Hepatocyte (in vitro differentiated cells): ENCODE measurements around the gene IL1RAPL1.

Experiments
- EZH2 ChIP-seq: fragments of 200-600 bp; sonication (generic); IDR thresholded peaks from 2 replicates; pipeline ENCODE4 v1.6.1; 2016; ENCODE audit warnings: antibody characterized with exemption, mild to moderate bottlenecking, borderline replicate concordance
- TF ChIP-seq, protein P1 (sequence below): fragments of 200-600 bp; sonication (generic); IDR thresholded peaks from 2 replicates; pipeline ENCODE4 v1.5.1; 2016; ENCODE audit warnings: antibody characterized with exemption, mild to moderate bottlenecking; ENCODE audit not compliant: poor library complexity

DNA sequence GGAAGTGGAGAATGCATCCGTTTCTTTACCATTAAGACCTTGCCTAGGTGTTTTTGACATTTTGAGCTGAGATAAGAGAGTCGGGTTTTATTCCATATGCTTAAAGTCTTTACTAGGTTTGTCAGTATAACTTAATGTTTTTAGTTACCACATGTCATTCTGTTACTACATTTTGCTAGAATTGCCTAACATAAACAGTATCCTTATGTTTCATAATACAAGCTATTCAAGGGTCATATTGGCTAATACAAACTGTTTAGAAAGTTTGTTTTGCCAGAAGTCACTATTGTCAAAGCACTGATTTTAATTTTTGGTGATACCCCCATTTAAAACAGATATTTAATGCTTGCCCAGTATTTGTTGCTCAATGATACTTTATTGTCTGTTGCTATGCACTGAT lies 1200.4 kb downstream of the IL1RAPL1 start:
- TF ChIP-seq, protein P1, sequence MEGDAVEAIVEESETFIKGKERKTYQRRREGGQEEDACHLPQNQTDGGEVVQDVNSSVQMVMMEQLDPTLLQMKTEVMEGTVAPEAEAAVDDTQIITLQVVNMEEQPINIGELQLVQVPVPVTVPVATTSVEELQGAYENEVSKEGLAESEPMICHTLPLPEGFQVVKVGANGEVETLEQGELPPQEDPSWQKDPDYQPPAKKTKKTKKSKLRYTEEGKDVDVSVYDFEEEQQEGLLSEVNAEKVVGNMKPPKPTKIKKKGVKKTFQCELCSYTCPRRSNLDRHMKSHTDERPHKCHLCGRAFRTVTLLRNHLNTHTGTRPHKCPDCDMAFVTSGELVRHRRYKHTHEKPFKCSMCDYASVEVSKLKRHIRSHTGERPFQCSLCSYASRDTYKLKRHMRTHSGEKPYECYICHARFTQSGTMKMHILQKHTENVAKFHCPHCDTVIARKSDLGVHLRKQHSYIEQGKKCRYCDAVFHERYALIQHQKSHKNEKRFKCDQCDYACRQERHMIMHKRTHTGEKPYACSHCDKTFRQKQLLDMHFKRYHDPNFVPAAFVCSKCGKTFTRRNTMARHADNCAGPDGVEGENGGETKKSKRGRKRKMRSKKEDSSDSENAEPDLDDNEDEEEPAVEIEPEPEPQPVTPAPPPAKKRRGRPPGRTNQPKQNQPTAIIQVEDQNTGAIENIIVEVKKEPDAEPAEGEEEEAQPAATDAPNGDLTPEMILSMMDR: no peak
- TF ChIP-seq EZH2: no peak
